Measurements from ENCODE around the gene TEP1.
"Not testable (repeated sequence)": the region's sequence is repeated elsewhere in the genome, so short reads cannot be mapped to it uniquely, and the experiment has no call there.

Gene TEP1

DNA sequence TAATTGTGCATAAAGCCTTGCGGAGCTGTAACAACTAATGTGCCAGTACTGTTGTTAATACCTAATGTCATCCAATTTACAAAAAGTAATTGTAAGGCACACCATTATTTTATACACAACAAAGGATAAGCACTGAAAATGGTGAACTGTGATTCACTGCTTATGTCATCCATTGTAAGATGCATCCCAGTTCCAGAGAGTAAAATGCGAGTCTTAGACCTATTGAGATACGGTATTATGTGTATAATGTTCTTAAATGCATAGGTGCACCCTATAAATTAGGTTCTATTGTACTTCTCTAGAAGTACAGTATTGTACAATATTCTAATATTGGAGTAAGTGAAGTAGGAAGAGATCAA, 69.5 kb downstream of the TEP1 start:
- in situ Hi-C loops (cut with MboI; ENCODE audit: low sequenced_read_pairs): no loop called here

DNA sequence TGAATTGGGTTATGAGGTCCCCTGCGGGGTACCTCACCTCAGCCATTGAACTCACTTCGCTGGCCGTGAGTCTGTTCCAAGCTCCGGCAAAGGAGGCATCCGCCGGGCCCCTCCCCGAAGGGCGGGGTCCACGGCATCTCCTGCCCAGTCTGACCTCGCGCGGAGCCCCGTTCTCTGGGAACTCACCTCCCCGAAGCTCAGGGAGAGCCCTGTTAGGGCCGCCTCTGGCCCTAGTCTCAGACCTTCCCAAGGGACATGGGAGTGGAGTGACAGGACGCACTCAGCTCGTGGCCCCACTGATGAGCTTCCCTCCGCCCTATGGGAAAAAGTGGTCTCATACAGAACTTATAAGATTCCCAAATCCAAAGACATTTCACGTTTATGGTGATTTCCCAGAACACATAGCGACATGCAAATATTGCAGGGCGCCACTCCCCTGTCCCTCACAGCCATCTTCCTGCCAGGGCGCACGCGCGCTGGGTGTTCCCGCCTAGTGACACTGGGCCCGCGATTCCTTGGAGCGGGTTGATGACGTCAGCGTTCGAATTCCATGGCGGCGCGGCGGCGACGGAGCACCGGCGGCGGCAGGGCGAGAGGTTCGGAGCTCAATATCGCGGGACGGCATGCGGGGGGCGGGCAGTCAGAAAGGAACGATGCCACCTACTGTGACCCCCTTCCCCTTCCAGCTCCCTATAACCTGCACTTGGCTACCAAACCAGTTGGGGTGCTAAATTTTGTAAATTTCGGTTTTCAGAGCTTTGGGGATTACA, 70.0 kb downstream of the TEP1 start, which contains the start of gene PARP2:
Gene PARP2 (plus strand): TSS at position 544 of the 770 bp plus-strand sequence. CDS start 7 bp downstream, at position 551.
- in situ Hi-C loops (cut with MboI; ENCODE audit: low sequenced_read_pairs): no loop called here

DNA sequence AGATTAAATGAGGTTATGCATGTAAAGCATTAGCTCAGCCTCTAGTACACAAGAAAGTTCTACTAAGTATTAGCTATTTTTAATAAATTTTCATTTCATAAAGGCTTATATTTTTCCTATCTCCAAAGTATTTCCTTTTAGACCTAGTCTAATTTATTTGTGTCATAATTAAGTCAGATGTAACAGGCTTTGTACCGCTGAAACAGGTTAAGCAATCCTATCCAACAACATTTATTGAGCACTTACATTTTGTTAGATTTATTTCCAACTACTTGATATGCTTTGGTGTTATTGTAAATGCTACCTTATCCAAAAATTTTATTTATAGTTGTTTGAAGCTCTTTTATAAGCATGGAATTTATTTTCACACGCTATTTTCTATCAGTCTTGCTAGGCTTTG, 71.7 kb downstream of the TEP1 start:
- in situ Hi-C loops (cut with MboI; ENCODE audit: low sequenced_read_pairs): no loop called here

DNA sequence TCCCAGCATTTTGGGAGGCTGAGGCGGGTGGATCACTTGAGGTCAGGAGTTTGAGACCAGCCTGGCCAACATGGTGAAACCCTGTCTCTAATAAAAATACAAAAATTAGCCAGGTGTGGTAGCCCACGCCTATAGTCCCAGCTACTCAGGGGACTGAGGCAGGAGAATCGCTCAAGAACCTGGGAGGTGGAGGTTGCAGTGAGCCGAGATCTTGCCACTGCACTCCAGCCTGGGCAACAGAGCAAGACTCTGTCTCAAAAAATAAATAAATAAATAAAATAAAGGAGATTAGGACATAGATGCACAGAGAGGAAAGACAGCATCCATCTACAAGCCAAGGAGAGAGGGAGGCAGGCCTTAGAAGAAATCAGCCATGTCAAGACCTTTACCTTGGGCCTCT, 72.3 kb downstream of the TEP1 start:
- in situ Hi-C loops (cut with MboI; ENCODE audit: low sequenced_read_pairs): not testable (repeated sequence)

DNA sequence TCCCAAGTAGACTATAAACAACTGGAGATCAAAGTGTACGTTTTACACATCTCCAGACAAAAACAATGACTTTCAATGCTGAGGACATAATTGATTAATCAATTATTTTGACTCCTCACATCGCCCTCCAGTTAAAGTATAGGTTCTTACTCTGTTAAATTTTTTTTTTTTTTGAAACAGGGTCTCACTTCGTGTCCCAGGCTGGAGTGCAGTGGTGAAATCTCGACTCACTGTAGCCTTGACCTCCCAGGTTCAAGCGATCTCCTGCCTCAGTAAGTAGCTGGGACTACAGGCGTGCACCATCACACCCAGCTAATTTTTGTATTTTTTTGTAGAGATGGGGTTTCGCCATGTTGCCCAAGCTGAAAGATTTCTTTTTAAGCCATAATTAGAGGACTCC, 79.3 kb downstream of the TEP1 start:
- in situ Hi-C loops (cut with MboI; ENCODE audit: low sequenced_read_pairs): no loop called here

DNA sequence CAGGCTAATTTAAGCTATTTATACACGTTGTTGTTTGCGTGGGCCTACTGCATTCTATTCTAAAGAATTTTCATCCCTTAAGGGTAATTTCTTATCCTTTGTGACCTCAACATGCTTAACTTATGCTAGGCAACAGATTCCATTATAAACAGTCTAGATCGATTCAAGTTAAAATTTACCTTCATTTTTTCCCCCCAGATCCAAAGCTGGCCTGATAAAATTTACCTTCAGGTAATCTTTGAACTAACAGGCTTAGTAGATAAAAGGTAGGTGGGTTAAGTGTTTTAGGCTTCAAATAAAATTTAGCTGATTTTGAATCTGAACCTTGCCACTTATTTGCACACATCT, 79.8 kb downstream of the TEP1 start:
- in situ Hi-C loops (cut with MboI; ENCODE audit: low sequenced_read_pairs): no loop called here

DNA sequence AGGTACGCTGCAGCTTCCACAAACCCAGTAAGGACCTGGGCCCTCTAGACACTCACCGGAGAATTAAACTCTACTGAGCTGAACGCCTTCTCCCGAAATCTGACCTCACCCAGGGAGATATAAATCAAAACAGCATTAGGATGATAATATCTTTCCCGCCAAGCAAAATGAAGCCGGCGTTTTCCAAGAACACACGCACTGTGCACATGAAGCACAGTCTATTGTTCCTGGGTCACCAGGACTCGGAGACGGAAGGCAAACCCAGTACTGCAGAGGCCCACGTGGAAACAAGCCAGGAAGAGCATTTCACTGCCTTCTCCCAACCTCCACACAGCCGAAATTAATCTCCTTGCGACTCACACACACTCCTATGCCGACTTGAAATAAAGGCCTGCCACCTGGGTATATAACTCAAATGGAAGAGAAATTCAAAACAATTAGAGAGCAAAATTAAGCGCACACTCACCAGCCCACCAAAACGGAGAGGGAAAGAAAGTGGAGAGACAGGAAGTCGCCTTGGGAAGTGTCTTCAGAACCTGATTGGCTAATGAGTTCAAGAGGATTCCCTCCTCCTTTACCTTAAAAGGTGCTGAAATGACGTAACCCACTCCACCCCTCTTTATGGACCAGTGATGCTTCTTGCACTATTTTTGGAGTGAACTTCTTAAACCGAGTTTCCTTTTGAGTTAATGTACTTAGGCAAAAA, 80.4 kb downstream of the TEP1 start, which contains the start of gene CCNB1IP1:
Gene CCNB1IP1 (minus strand): TSS at position 492 of the 706 bp plus-strand sequence. CDS start 16,756 bp downstream, outside the sequence.
- in situ Hi-C loops (cut with MboI; ENCODE audit: low sequenced_read_pairs): no loop called here

DNA sequence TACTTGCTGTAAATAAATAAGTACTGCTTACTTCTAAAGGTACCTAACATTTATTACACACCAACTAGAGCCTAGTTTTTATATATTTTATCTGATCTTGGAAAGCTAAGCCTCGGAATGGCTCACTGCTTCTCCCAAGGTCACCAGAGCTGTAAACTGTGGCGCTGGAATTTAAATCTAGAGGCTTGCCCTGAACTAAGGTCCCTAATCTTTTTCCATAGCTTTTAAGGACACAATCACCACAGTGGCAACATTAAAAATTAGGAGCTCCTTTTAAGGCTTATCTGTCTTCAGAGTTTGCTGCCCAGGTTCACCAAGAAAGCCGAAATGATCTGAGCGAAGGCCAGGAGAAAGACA, 80.9 kb downstream of the TEP1 start:
- in situ Hi-C loops (cut with MboI; ENCODE audit: low sequenced_read_pairs): no loop called here

DNA sequence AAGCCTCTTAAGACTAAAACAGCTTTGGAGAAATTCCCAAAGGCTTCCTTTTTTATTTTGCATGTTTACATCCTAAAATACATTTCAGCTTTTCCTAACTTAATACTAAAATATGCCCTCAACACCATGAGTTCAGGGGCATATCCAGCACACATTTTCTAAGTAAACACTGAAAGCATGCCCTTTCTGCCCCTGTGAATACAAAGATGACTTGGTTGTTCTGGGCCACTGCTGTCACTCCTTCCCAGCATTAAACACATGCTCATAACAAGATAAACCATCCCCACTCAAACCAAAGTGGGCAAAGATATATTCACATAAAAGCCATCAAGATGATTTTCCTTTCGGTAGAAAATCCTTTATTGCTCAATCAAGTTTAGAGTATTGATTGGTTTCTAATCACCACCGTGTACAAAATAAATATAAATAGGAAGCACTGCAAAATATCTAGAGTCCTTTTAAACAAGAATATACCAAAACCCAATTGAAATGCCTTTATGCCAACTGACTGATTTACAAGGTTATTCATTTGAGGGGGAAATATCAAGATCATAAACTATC, 82.2 kb downstream of the TEP1 start:
- in situ Hi-C loops (cut with MboI; ENCODE audit: low sequenced_read_pairs): no loop called here

DNA sequence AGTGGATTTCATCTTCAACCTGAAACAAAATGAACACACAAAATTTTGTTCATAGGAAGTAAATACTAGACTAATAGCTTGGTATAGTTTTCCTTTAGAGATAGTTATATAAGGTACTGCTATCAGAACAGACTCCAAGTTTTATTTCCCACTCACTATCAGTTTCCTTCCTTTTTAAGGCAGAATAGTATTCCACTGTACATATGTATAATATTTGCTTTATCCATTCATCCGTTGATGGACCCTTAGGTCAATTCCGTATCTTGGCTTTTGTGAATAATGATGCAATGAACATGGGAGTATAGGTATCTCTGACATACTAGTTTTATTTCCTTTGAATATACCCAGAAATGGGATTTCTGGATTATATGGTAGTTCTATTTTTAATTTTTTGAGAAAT, 83.9 kb downstream of the TEP1 start:
- in situ Hi-C loops (cut with MboI; ENCODE audit: low sequenced_read_pairs): no loop called here

DNA sequence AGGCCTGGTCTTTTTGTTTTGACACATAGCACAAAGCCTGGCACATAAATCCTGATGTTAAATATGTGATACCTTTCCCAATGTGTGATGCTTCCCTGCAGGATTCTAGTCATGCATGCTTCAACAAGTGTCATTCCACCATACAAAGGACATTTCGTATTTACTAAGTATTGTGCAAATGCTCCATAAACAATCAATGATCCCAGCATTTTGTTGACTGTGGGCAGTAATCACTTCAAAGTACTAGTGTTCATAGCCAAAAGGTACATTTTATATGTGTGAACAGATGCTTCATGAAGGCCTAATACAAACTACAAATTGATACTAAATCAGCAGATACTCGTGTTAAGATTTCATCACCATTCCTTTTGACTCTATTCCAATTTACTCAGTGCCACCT, 84.6 kb downstream of the TEP1 start:
- in situ Hi-C loops (cut with MboI; ENCODE audit: low sequenced_read_pairs): no loop called here

DNA sequence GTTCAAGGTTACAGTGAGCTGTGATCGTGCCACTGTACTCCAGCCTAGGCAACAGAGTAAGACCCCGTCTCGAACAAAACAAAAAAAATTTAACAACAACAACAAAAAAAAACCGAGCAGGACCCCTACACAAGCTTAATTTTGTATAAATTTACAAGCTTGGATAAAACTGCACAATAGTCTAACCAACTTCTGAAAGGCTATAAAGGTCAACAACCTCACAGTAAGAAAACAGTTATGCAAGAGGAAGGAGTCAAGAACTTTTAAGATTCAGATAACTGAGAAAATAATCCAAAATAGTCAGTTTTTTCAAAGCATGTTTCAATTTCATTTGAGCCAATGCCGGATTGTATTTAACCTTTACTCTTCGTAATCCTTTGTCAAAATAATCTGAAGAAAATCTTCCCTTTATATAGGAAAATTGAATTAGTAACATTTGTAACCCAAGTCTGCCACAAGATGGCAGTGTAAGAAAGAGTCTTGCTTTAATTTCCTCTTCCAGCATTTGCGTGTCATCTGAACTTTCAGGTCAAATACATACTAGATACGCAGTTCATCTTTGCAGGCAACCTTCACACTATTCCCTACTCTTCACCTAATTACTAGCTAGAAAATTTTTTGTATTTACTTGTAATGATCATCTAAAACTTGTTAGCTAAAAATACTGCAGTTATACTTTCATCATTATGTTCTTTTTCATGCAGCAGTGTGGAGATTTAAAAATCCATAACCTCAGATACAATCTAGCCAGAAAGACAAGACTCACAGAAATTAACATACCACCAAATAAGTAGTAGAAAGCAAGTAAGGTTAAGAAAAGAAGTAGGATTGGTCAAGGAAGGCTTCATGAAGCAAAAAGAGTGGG, 86.1 kb downstream of the TEP1 start:
- in situ Hi-C loops (cut with MboI; ENCODE audit: low sequenced_read_pairs): no loop called here

DNA sequence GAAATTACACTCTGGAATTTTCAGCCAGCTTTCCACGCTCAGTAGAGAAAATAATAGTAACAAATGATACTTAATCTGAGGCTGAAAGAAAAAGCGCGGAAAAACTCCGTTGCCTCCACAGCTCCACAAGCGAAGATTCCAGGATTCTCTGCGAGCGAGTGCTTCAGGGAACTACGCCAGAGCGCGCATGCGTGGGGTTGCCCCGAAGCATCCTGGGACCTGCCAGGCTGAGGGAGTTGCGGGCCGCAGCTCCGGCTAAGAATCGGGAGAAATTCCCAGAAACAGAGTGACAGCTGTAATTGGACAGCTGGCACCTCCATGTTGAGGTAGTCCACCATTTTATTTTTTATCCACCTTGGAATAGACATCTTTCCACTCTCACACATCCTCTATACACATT, 95.6 kb downstream of the TEP1 start:
- in situ Hi-C loops (cut with MboI; ENCODE audit: low sequenced_read_pairs): no loop called here
